ENCODE measurements around the gene HAS3.

Gene HAS3

GRCh38 chr16:69131167-69131838 is 25.9 kb downstream of the HAS3 start:
- TF ChIP-seq CTCF (IDR thresholded peaks at IDR 0.05; ENCODE audit: insufficient read depth, low read length, poor library complexity, severe bottlenecking) (no peak), EZH2phosphoT487 (conservative IDR thresholded peaks at IDR 0.05; ENCODE audit: low read length) (no peak)
- H4K20me1 ChIP-seq (ENCODE audit: low read depth, low read length): peaks cover 8% of the 10 kb centered on the region; the same call in 1 of the 2 replicates
- peak overlapping the region; percentile 87 for H3K4me3 ChIP-seq (ENCODE audit: insufficient read depth, low read length, poor library complexity, severe bottlenecking)
- H3F3A ChIP-seq (ENCODE audit: insufficient read depth): peaks cover 23% of the 10 kb centered on the region
- 0 out of 2 replicates have a peak, but pooled peaks cover 2% of the 10 kb centered on the region for H3K36me3 ChIP-seq (ENCODE audit: low read length)
- H3K27me3 ChIP-seq (ENCODE audit: low read length): no peaks in the 10 kb centered on the region
- peak overlapping the region; percentile 92 for H3K4me2 ChIP-seq (ENCODE audit: low read depth, low read length, poor library complexity, severe bottlenecking)
- peaks cover 84% of the 10 kb centered on the region for H3K79me2 ChIP-seq (ENCODE audit: insufficient read depth, low read length)
- H3K9me2 ChIP-seq (replicated peaks; ENCODE audit: insufficient read depth, low read length): no peaks in the 10 kb centered on the region
- H3K9ac ChIP-seq (ENCODE audit: low read length): peak overlapping the region; percentile 99
- H3K27ac ChIP-seq (ENCODE audit: low read depth, low read length): peak overlapping the region; percentile 84
- no peaks in the 10 kb centered on the region for H3K9me3 ChIP-seq (ENCODE audit: insufficient read depth, low read length)
- no peak overlapping the region for H2AFZ ChIP-seq (ENCODE audit: low read depth, low read length, severe bottlenecking)

DNA sequence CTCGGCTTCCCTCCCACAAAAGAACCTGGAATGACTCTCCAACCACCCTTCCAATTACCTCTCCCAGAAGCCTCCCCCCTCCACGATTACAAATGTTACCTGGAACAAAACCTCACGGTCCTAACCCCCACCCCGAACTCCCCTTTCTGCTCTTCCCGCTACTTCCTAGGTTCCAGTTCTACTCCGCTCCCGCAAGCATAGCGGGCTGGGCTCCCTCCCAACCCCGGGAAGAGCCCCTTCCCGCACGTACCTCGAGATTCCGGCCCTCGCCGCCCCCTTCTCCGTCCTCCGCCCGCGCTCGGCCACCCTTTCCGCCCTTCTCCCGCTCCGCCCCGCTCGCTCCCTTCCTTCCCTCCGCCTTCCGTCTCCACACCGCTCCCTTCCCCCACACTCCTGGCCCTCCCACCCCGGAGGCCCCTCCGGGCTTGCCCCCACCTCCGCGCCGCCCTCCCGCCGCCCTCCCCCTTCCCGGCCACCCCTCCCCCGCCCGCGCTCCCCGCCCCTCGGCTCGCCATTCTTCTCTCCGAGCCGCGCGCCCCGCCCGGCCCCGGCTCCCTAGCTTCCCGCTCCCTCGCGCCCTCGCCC is 26.5 kb downstream of the HAS3 start:
- Histone ChIP-seq H4K20me1 (ENCODE audit: low read depth, low read length) (peaks cover 11% of the 10 kb centered on the region; the same call in 1 of the 2 replicates), H3K27ac (ENCODE audit: low read depth, low read length) (peak overlapping the region; percentile 84), H2AFZ (ENCODE audit: low read depth, low read length, severe bottlenecking) (no peak overlapping the region), H3K79me2 (ENCODE audit: insufficient read depth, low read length) (peaks cover 86% of the 10 kb centered on the region), H3K9ac (ENCODE audit: low read length) (peak overlapping the region; percentile 99), H3K27me3 (ENCODE audit: low read length) (no peaks in the 10 kb centered on the region), H3K4me2 (ENCODE audit: low read depth, low read length, poor library complexity, severe bottlenecking) (peak overlapping the region; percentile 92), H3K9me2 (replicated peaks; ENCODE audit: insufficient read depth, low read length) (no peaks in the 10 kb centered on the region), H3K9me3 (ENCODE audit: insufficient read depth, low read length) (no peaks in the 10 kb centered on the region), H3F3A (ENCODE audit: insufficient read depth) (peaks cover 22% of the 10 kb centered on the region), H3K36me3 (ENCODE audit: low read length) (peaks cover 6% of the 10 kb centered on the region; the same call in 1 of the 2 replicates), H3K4me3 (ENCODE audit: insufficient read depth, low read length, poor library complexity, severe bottlenecking) (peak overlapping the region; percentile 87)
- no peak for TF ChIP-seq CTCF (IDR thresholded peaks at IDR 0.05; ENCODE audit: insufficient read depth, low read length, poor library complexity, severe bottlenecking)
- no peak for TF ChIP-seq EZH2phosphoT487 (conservative IDR thresholded peaks at IDR 0.05; ENCODE audit: low read length)

- peaks cover 22% of the 10 kb centered on the region for H3F3A ChIP-seq (ENCODE audit: insufficient read depth)
- H3K27me3 ChIP-seq (ENCODE audit: low read length): no peaks in the 10 kb centered on the region
- H3K36me3 ChIP-seq (ENCODE audit: low read length): peaks cover 13% of the 10 kb centered on the region; the same call in 1 of the 2 replicates
- H3K9me2 ChIP-seq (replicated peaks; ENCODE audit: insufficient read depth, low read length): no peaks in the 10 kb centered on the region
- H3K9ac ChIP-seq (ENCODE audit: low read length): peak within 1 kb of the TSS; percentile 99
- H3K4me2 ChIP-seq (ENCODE audit: low read depth, low read length, poor library complexity, severe bottlenecking): peak within 1 kb of the TSS; percentile 92
- H3K79me2 ChIP-seq (ENCODE audit: insufficient read depth, low read length): peaks cover 93% of the 10 kb centered on the region
- H3K27ac ChIP-seq (ENCODE audit: low read depth, low read length): peak within 1 kb of the TSS; percentile 84
- H3K4me3 ChIP-seq (ENCODE audit: insufficient read depth, low read length, poor library complexity, severe bottlenecking): peak within 1 kb of the TSS; percentile 87
- no peak for TF ChIP-seq EZH2phosphoT487 (conservative IDR thresholded peaks at IDR 0.05; ENCODE audit: low read length)
- TF ChIP-seq CTCF (IDR thresholded peaks at IDR 0.05; ENCODE audit: insufficient read depth, low read length, poor library complexity, severe bottlenecking): no peak
- H3K9me3 ChIP-seq (ENCODE audit: insufficient read depth, low read length): no peaks in the 10 kb centered on the region
- peaks cover 11% of the 10 kb centered on the region; the same call in 1 of the 2 replicates for H4K20me1 ChIP-seq (ENCODE audit: low read depth, low read length)
- H2AFZ ChIP-seq (ENCODE audit: low read depth, low read length, severe bottlenecking): peak within 1 kb of the TSS; percentile 74
These were observed 27.2 kb downstream of the HAS3 start, which contains the start of the genes CHTF8 and UTP4 for GRCh38 chr16:69132424-69133252. TSS of gene CHTF8 (minus strand) at chr16:69132588. CDS start at chr16:69121458, 11,130 bp downstream. TSS of gene UTP4 (plus strand) at chr16:69132649. CDS start at chr16:69133460, 811 bp downstream.

Data from SU-DHL-6 (cell line).